SU-DHL-6 (cell line): ENCODE data around the gene ABHD16B.

Experiments
- H2AFZ ChIP-seq: fragments of 200-600 bp; sonication (generic); 2 replicates; pipeline ENCODE4 v1.6.1; 2014; ENCODE audit warnings: low read depth, mild to moderate bottlenecking, moderate library complexity, mixed read lengths, antibody characterized with exemption, low read length; ENCODE audit not compliant: severe bottlenecking
- H3F3A ChIP-seq: fragments of 200-600 bp; shearing (Covaris generic); 2 replicates; pipeline ENCODE4 v1.6.0; 2016; ENCODE audit warnings: antibody characterized with exemption, mild to moderate bottlenecking; ENCODE audit not compliant: insufficient read depth
- H3K27ac ChIP-seq: fragments of 200-600 bp; sonication (generic); 2 replicates; pipeline ENCODE4 v1.5.1; 2016; ENCODE audit warnings: low read depth, mild to moderate bottlenecking, low read length, moderate library complexity, mixed read lengths
- H3K27me3 ChIP-seq: fragments of 200-600 bp; sonication (generic), shearing (Covaris generic); 2 replicates; pipeline ENCODE4 v1.6.0; 2014; ENCODE audit warnings: mild to moderate bottlenecking, low read length
- H3K36me3 ChIP-seq: fragments of 200-600 bp; sonication (generic); 2 replicates; pipeline ENCODE4 v1.6.1; 2014; ENCODE audit warnings: mild to moderate bottlenecking, low read length, mixed read lengths
- H3K4me2 ChIP-seq: fragments of 300-600, 200-600 bp; shearing (Covaris generic), sonication (generic); 2 replicates; pipeline ENCODE4 v1.6.0; 2014; ENCODE audit warnings: low read length, low read depth, mild to moderate bottlenecking; ENCODE audit not compliant: poor library complexity, severe bottlenecking
- H3K4me3 ChIP-seq: fragments of 200-600 bp; sonication (generic); 2 replicates; pipeline ENCODE4 v1.5.1; 2014; ENCODE audit warnings: antibody characterized with exemption, low read length, mild to moderate bottlenecking, mixed read lengths; ENCODE audit not compliant: insufficient read depth, poor library complexity, severe bottlenecking
- H3K79me2 ChIP-seq: fragments of 200-600 bp; sonication (generic); 2 replicates; pipeline ENCODE4 v1.6.1; 2014; ENCODE audit warnings: mild to moderate bottlenecking, low read length, moderate library complexity; ENCODE audit not compliant: insufficient read depth
- H3K9ac ChIP-seq: fragments of 200-600 bp; sonication (generic); 2 replicates; pipeline ENCODE4 v1.7.0; 2014; ENCODE audit warnings: mild to moderate bottlenecking, low read length
- H3K9me2 ChIP-seq: fragments of 200-600 bp; sonication (generic); replicated peaks from 2 replicates; pipeline ENCODE4 v1.6.1; 2014; ENCODE audit warnings: low read length; ENCODE audit not compliant: insufficient read depth
- H3K9me3 ChIP-seq: fragments of 200-600 bp; sonication (generic); 2 replicates; pipeline ENCODE4 v1.6.1; 2014; ENCODE audit warnings: low read length, mixed read lengths; ENCODE audit not compliant: insufficient read depth
- H4K20me1 ChIP-seq: fragments of 200-600 bp; sonication (generic); 2 replicates; pipeline ENCODE4 v1.6.1; 2014; ENCODE audit warnings: low read depth, mild to moderate bottlenecking, antibody characterized with exemption, low read length, moderate library complexity, mixed read lengths
- CTCF ChIP-seq: fragments of 200-600 bp; sonication (generic); IDR thresholded peaks from one replicate; pipeline ENCODE4 v1.5.1; 2017; ENCODE audit warnings: antibody characterized with exemption, mild to moderate bottlenecking, low read length, moderate library complexity; ENCODE audit not compliant: insufficient read depth, poor library complexity, severe bottlenecking
- EZH2phosphoT487 ChIP-seq: fragments of 200-600 bp; sonication (generic), shearing (Covaris generic); conservative IDR thresholded peaks from 2 replicates; pipeline ENCODE4 v1.6.1; 2018; ENCODE audit warnings: mild to moderate bottlenecking, antibody characterized with exemption, low read length, moderate library complexity, mixed read lengths

ABHD16B gene

GRCh38 chr20:63829945-63830835 is 31.1 kb upstream of the ABHD16B start:
- Histone ChIP-seq H4K20me1 (no peaks in the 10 kb centered on the region), H3F3A (no peaks in the 10 kb centered on the region), H3K36me3 (no peaks in the 10 kb centered on the region), H3K79me2 (no peaks in the 10 kb centered on the region), H3K9ac (no peak overlapping the region), H2AFZ (no peak overlapping the region), H3K27me3 (no peaks in the 10 kb centered on the region), H3K27ac (no peak overlapping the region), H3K9me2 (no peaks in the 10 kb centered on the region), H3K4me3 (no peak overlapping the region), H3K4me2 (peak overlapping the region; percentile 48), H3K9me3 (no peaks in the 10 kb centered on the region)
- TF ChIP-seq EZH2phosphoT487 (no peak), CTCF (no peak)

- H3K79me2 ChIP-seq, result no peaks in the 10 kb centered on the region
- H3K9me3 ChIP-seq, result no peaks in the 10 kb centered on the region
- no peak for TF ChIP-seq CTCF
- no peak for TF ChIP-seq EZH2phosphoT487
- H3K36me3 ChIP-seq, result no peaks in the 10 kb centered on the region
- no peak within 1 kb of the TSS for H3K4me3 ChIP-seq
- no peaks in the 10 kb centered on the region for H3K27me3 ChIP-seq
- no peaks in the 10 kb centered on the region for H3K9me2 ChIP-seq
- no peak within 1 kb of the TSS for H3K9ac ChIP-seq
- H3F3A ChIP-seq, result no peaks in the 10 kb centered on the region
- no peak within 1 kb of the TSS for H3K27ac ChIP-seq
- peak within 1 kb of the TSS; percentile 48 for H3K4me2 ChIP-seq
- H4K20me1 ChIP-seq, result no peaks in the 10 kb centered on the region
- no peak within 1 kb of the TSS for H2AFZ ChIP-seq
Measured at GRCh38 chr20:63830841-63831588, 30.3 kb upstream of the ABHD16B start, which contains the start of gene ZBTB46. Gene ZBTB46, minus strand, starts transcription at chr20:63831264. Its CDS starts 40,507 bp downstream, at chr20:63790757.

- Histone ChIP-seq H3K36me3 (no peaks in the 10 kb centered on the region), H3F3A (no peaks in the 10 kb centered on the region), H3K79me2 (no peaks in the 10 kb centered on the region), H3K9me2 (no peaks in the 10 kb centered on the region), H3K9me3 (no peaks in the 10 kb centered on the region), H3K27me3 (no peaks in the 10 kb centered on the region), H3K4me2 (no peak overlapping the region), H4K20me1 (no peaks in the 10 kb centered on the region), H3K27ac (no peak overlapping the region), H2AFZ (no peak overlapping the region), H3K4me3 (no peak overlapping the region), H3K9ac (no peak overlapping the region)
- TF ChIP-seq CTCF (no peak), EZH2phosphoT487 (no peak)
Measured at GRCh38 chr20:63831646-63831992, 29.7 kb upstream of the ABHD16B start.
